Medulla oblongata (tissue), 1 donor: ENCODE data around the gene LIPH.
"Not testable (repeated sequence)": the region's sequence is repeated elsewhere in the genome, so short reads cannot be mapped to it uniquely, and the experiment has no call there.

ENCODE experiments used
- DNase-seq: peaks from one replicate; pipeline ENCODE4 v3.0.0-alpha.2; 2015; ENCODE audit errors: extremely low spot score

The LIPH gene

DNA sequence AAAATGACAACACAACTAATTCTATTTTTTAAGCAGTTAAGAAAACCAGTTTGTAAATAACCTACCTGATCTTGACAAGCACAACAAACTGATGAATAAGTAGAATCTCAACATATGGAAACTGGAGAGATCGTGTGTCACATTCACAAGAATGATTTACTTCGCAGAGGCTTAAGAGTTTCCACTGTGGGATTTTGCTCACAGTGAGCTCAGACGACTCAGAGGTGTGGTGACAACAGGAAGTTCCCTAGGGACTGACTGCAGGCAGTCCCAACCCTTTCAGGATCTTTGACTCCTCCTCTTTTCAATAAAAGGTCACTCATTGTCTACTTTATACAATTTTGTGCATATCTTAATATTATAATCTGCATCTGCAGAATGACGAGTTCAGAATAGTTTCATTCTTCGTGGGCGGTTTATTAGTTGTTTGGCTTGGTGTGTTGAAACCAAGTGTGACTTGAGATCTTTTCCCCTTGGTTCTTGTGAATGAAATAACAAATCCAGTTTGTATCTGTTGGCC lies at the start of gene LIPH:
Gene LIPH (minus strand): TSS at position 231 of the 520 bp plus-strand sequence. CDS start 117 bp downstream, at position 114.
- DNase-seq, result no peak

DNA sequence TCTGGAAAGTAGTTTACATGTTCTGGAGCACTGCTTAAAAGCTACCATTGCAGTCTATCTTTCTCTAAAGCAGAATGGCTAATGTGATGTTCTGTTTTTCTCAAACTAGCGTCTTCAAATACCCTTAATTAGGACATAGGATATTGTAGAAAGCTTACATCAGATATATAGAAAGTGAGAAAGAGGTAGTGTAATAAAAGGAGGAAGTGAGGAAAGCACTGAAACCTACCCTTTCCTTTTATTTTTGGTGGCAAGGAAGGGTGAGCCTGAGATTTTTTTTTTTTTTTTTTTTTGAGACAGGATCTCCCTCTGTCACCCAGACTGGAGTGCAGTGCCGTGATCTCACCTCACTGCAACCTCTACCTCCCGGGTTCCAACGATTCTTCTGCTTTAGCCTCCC lies 43.1 kb upstream of the LIPH start:
- no peak for DNase-seq

DNA sequence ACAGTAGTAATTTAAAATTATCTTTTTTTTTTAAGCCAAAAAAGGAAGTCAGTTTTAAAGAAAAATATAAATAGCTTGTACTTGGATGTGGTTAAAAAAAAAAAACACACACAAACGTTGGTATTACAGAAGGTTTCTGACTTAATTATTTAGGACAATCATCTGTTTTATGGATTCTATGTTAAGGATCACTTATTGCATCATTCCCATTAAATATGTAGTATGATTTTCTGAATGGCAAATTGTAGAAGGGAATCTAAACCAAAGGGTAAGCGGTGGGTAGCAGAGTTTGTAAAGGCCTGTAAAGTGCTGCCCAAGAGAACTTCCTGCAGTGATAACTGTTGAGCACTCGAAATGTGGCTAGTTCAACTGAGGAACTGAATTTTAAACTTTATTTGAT lies 41.7 kb upstream of the LIPH start:
- no peak for DNase-seq

DNA sequence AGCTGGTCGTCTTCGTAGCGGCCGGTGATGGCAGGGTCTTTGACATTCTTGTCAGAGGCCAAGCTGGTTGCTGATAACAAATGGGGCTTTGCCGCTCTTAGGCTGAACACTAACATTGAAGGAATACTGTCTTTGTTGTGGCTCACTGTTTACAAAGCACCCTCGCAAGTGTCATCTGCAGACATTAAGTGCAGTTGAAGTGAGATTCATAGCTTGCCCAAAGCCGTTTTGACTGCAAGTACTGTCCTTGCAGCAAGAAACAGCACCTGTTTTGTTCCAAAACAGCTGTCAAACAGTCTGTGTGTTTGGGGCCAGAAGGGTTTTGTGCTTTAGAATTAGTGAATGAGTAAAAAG lies 34.3 kb upstream of the LIPH start:
- DNase-seq, result peak; percentile 47

DNA sequence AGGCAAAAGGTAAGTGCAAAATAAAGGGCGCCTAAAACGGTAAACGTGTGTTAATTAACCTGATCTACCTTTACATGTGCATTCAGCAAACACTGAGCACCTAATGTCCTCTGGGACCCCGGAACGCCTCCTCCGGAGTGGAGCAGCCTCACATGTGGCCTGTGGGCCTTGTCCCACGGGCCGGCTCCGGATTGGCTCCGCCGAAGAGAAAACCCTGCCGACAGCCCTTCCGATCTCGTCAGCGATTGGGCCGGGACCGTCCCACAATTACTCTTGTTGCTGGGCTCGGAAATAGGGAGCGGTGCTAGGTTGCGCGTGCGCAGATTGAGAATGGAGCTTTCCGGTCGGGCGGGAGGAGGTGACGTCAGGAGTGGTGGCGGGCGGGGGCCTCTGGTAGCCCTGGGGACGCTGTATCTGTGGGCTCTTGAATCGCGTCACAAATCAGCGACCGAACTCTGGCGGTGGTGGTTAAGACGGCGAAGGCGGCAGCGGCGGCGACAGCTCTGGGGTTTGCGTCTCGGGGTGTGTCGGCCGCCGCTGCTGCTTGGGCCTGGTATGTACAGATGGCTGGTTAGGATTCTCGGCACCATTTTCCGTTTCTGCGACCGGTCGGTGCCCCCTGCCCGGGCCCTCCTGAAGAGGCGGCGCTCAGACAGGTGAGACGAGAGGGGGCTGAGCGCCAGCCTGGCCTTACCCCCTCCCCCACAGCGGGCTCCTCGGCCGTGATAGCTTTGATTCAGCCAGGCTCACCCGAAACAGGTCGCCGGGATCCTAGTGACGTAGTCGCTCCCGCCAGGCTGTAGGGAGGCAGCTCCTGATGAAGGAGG lies 33.7 kb upstream of the LIPH start, which contains the start of gene SENP2:
Gene SENP2 (plus strand): TSS at position 437 of the 827 bp plus-strand sequence. CDS start 119 bp downstream, at position 556.
- DNase-seq, result peak; percentile 100

DNA sequence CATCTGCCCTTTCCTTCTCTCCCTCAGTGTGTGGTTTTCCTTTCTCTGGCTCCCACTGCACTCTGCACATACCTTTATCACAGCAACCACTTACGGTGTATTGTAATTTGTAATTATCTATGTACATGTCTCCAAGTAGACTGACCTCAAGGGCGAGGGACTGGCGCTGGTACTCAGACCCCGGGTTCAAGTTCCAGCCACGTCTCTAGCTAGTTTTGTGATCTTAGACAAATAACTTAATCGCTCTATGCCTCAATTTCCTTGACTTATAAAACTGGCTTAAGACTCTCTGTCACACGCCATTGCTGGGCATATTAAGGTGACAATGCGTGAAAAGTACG lies 33.1 kb upstream of the LIPH start:
- no peak for DNase-seq

DNA sequence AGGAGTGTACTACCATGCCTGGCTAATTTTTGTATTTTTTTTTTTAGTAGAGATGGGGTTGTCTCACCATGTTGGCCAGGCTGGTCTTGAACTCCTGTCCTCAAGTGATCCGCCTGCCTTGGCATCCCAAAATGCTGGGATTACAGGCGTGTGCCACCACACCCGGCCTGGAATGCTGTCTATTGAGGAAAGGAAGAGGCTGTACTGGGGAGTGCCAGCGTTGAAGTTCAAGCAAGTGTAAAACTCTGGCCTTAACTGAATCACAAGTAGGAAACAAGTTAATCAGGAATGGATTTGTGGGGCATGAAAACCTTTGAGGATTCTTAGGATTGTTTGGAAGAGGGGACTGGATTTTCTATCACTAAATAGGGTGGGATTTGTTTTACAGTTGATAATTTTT lies 32.3 kb upstream of the LIPH start:
- no peak for DNase-seq

DNA sequence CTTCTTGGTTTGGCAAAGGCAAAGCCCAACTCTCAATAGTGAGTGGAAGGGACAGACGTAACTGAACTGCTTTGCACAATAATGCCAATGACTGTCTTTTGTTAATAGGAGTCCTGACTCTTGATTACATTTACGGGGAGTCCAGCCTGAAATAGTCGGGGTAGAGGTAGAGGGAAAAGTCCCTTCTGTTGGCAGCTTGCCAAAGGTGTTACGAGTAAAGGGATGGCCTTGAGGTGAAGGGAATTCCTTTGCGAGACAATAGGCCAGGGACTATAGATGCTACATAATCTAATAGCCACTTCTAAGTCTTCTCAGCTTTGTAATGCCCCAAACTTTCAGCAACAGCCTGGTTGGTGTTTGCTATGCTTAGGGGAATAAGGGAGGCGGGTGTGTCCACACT lies 31.5 kb upstream of the LIPH start:
- DNase-seq, result no peak

DNA sequence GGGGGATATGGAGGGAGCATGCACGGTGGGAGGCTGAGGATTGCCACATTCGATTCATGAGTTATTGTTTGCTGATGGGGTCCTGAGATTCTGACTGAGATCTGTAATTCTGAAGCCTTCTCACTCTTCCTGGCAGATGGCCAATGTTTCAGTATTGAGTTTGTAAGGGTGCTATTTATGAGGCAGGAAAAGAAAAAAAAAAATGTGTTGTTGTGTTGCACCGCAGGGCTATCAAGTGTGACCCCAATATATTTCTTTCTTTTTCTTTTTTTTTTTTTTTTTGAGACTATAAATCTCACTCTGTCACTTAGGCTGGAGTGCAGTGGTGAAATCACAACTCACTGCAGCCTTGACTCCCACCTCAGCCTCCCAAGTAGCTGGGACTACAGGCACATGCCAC lies 30.5 kb upstream of the LIPH start:
- no peak for DNase-seq

DNA sequence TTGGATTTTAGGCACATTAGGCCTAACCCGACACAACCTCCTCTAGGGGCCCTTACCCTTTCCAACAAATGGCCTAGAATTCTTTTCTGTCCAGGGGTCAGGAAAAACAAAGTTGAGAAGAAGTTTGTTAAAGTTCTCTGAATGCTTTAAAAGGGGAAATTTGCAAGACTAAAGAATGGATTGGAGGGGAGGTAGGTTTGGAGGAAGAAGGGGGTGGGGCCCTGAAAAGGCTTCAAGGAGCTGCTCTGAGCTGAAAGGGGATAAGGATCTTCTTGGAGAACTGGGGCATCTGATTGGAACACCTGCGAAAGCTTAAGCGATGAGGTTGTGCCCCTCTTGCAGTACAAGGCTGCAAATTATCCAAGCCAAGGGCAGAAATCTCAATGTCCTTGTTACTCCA lies 29.8 kb upstream of the LIPH start:
- no peak for DNase-seq

DNA sequence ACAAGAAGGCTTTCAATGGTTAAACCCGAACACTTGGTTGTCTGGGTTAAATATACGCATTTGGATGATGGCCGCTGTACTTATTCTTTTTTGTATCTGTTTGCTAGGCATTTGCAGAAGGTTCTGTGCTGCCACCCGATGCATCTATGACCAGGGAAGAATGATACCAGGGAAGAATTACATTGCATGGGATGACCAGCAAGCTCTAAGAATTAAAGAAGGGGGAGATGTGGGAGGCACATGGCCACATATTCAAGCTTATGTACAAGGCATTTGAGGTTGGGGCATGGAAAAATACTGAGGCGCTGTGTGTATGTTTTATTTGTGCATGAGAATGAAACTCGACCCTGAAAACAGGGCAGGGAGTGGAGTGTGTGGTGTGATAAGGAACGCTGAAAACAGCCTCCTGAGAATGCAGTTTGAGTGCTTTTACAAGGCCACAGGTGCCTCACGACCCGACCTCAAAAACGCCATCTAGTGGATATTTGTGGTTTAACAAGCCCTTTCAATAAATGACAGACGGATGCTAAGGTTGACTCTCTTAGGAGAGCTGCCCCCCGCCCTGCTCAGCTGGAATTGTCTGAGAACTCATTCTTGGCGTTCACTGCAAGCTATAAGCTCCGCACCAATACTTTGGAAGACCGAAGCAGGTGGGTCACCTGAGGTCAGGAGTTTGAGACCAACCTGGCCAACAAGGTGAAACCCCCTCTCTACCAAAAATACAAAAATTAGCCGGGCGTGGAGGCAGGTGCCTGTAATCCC lies 22.9 kb upstream of the LIPH start:
- DNase-seq, result peak; percentile 51

DNA sequence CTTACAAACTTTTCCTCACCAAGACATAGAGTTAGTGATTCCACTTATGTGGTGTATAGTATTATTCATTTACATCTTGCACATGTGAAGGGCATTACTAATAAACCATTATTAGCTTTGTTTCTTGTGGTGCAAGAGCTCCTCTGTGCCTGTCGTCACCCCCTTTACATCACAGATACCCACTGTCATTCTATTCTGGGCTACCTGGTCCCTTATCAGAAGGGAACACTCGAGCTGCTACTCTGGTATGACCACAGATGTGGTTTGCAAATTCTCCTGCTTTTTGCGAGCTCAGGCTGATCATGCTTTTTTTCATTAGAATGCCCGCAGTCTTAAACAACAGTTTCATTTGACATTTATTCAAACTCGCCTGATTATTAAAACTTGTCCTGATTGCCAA lies 19.8 kb upstream of the LIPH start:
- no peak for DNase-seq

DNA sequence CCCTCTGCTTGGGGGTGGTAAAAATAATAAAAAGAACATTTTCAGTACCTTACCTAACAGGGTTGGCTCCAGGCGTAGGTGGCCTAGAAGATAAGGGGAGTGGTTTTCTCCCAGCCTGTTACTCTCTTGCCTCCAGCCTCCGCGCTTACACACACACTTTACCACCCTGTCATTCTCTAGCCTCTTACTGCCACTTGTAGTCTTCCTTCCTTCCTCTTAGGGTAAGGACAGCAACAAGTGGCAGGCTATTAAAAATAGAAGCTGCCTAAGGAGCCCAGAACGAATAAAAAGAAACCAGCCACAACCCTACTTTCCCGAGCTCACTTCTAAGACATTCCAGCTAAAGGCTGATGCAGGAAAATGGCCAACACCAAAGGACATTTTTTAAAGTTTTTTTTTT lies 9.6 kb upstream of the LIPH start:
- DNase-seq, result no peak

DNA sequence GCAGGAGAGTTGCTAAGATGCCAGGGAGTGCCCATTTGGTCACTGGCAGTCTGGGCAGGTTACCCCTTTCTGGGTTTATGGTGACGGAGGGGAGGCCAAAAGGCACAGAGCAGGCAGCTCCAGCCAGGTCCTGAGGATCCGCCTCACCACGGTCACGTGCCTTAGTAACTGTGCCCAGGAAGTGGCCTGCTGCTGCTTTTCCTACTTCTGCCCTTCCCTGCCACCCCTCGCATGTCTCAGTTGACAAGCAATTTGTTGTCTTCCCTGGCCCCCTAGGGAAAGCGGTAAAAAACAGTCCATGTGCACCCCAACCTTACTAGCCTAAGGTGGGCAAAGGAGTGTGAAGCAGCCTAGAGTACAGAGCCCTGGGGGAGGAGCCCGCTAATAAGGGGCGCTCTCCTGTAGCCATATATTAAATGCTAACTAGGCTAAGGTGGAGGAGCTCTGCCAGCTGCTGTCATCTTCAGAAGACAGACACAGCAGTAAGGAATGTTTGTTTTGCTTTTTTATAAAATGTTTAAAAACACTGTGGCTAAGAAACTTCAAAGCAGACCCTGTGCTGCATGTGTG lies 9.1 kb upstream of the LIPH start:
- DNase-seq, result peak; percentile 29

DNA sequence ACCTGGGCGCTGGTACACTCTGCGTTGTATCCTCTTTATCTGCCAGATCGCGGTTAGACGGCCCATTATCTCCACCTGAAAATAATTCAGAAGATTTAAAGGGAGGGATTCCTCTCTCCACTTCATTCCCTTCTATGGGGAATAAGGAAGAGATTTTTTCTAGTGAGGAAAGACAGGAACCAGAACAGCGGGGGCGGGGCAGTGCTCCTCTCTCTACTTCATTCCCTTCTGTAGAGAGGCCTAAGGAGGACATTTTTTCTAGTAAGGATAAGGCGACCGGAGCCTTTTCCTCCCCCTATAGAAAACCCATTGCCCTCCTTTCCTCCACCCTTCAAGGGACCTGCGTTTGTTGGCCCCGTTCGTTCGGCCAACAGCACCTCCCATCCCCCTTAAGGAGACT lies 8.3 kb upstream of the LIPH start:
- DNase-seq, result no peak

DNA sequence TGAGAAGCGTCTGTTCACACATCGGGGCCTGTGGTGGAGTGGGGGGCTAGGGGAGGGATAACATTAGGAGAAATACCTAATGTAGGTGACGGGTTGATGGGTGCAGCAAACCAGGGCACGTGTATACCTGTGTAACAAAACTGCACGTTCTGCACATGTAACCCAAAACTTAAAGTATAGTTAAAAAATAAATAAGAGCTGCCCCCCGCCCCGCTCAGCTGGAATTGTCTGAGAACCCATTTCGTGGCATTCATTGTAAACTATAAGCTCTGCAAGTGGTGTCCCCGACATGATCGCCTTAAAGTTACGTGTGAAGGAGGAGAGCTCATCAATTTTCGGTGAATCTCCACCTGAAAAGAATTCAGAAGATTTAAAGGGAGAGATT lies 7.3 kb upstream of the LIPH start:
- no peak for DNase-seq

DNA sequence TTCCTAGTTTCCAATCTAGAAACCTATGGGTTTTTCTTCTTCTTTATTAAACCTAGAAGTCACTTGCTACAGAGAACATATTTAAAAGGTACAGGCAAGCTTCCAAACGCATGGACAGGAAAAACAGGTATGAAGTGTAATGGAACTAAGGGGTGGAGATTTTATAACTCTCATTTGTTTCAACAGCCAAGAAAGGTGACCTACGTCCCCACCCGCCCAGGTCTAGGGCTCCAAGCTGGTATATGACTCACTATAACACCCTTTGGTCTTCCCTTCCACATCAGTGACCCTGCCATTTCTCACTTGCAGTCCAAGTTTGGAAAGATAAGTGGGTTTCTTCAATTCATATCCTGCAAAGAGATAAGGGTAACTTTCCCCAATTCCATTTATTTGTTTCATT lies 6.0 kb upstream of the LIPH start:
- DNase-seq, result no peak

DNA sequence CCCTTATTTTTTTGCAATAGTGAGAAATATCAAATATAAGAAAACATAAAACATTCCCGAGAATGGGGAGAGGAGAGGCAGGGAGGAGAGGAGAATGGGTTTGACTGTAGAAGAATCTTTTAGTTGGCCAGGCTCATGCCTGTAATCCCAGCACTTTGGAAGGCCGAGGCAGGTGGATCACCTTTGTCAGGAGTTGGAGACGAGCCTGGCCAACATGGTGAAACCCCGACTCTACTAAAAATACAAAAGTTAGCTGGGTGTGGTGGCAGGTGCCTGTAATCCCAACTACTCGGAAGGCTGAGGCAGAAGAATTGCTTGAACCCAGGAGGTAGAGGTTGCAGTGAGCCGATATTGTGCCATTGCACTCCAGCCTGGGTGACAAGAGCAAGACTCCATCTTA lies 4.3 kb upstream of the LIPH start:
- DNase-seq, result not testable (repeated sequence)

DNA sequence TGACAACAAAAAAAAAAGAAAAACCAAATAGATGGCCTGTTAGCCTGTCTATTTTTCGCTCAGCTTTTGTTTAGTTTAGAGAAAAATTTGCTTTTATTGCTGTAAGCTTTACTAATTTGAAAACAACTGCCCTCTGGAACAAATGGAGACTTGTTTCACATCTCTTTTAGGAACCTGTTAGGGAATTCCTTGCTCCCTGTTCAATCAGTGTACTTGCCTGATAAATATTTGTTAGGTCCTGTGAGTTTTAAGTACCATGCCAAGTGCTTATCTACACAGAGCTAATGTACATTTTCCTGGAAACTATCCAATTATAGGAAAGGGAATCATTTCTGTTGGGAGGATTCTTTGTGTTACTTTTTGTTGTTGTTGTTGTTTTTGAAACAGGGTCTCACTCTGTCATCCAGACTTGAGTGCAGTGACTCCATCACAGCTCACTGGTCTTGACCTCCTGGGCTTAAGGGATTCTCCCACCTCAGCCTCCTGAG lies 3.5 kb upstream of the LIPH start:
- no peak for DNase-seq

DNA sequence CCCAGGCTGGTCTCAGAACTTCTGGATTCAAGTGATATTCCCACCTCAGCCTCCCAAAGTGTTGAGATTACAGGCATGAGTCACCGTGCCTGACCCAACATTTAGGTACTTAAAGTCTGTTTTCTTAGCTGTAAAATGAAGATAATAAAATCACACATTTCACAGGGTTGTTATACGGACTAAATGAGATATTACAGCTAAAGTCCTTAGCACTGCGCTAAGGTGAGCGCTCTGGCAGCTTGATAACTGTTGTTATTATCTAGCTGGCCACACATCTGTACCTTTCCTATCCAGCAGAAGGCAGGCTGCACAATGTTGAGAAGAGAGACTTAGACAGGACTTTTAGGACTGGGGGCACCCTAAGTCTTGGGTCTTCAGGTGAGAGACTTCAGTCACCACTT lies 2.7 kb upstream of the LIPH start:
- DNase-seq, result no peak

DNA sequence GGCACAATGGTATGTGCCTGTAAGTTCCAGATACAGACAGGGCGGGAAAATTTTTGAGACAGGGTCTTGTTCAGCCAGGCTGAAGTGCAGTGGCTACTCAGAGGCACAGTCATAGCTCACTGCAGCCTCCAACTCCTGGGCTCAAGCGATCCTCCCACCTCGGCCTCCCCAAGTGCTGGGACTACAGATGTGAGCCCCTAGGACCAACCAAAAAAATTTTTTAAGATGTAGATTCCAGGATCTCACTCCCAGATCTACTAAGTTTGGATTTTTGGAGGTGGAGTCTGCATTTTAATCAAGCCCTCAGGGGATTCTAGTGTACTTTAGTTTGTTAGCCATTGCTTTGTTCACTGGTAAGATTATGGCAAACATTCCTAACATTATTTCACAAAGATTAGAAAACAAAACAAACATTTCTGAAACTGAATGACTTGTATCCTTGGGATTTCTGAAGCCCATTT lies 2.7 kb downstream of the LIPH start:
- no peak for DNase-seq

DNA sequence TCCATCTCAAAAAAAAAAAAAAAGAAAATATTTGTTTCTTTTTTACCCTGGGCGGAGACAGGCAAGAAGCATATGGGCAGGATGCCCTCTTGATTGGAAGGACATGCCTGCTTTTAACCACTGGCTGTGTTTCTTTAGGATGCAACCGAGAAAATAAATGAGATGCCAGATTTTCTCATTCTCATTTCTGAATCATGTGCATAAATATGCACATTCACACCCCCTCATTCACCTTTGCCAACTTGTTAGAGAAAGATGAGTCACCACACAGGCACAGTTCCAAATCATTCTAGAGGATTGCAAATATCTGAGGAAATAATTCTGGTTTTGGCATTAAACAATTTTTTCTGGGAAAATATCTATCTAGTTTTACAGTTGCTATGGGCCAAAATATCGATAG lies 3.3 kb downstream of the LIPH start:
- DNase-seq, result no peak

DNA sequence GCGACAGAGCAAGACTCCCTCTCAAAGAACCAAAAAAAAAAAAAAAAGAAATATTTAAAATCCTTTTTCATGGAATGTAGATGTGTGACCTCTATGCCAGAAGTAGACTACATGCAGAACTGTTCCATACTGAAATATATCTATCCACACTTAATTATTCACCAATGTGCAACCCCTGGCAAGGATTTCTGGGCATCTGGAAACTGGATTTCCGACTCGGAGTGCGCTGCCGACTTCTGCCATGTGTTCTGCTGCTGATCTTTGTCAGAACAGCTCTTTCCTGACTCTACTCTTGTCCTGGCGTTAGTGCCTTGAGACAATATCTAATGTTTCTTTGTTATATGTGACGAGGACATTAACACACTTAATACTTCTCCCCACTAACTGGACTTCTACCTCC lies 11.7 kb downstream of the LIPH start:
- DNase-seq, result no peak
